GM12874 (cell line): Measurements from ENCODE around the gene ESRRG.
A peak's percentile ranks its signal among the peaks of the same experiment; 100 is the strongest.

Source experiments
- CTCF ChIP-seq: IDR thresholded peaks from 2 replicates; pipeline ENCODE4 v1.5.1; 2011; ENCODE audit warnings: low read depth, mild to moderate bottlenecking, control low read depth, low read length, moderate library complexity; ENCODE audit not compliant: insufficient read depth

ESRRG gene

GRCh38 chr1:216750031-216750627 lies 26.9 kb upstream of the ESRRG start:
- peak; percentile 41; the same call in 1 of the 2 replicates for TF ChIP-seq CTCF

- no peak for TF ChIP-seq CTCF
Measured at GRCh38 chr1:216749232-216749631, 26.0 kb upstream of the ESRRG start.

- no peak for TF ChIP-seq CTCF
Measured at GRCh38 chr1:216742625-216743024, 19.4 kb upstream of the ESRRG start.

- TF ChIP-seq CTCF, result no peak
Measured at GRCh38 chr1:216740331-216740730, 17.1 kb upstream of the ESRRG start.

- no peak for TF ChIP-seq CTCF
Measured at GRCh38 chr1:216739793-216740192, 16.6 kb upstream of the ESRRG start.

GRCh38 chr1:216732121-216732520 lies 8.9 kb upstream of the ESRRG start:
- no peak for TF ChIP-seq CTCF

GRCh38 chr1:216731562-216731961 lies 8.3 kb upstream of the ESRRG start:
- no peak for TF ChIP-seq CTCF

GRCh38 chr1:216726435-216726834 lies 3.2 kb upstream of the ESRRG start:
- no peak for TF ChIP-seq CTCF
